Measurements from ENCODE around the gene XPC.

Gene XPC

DNA sequence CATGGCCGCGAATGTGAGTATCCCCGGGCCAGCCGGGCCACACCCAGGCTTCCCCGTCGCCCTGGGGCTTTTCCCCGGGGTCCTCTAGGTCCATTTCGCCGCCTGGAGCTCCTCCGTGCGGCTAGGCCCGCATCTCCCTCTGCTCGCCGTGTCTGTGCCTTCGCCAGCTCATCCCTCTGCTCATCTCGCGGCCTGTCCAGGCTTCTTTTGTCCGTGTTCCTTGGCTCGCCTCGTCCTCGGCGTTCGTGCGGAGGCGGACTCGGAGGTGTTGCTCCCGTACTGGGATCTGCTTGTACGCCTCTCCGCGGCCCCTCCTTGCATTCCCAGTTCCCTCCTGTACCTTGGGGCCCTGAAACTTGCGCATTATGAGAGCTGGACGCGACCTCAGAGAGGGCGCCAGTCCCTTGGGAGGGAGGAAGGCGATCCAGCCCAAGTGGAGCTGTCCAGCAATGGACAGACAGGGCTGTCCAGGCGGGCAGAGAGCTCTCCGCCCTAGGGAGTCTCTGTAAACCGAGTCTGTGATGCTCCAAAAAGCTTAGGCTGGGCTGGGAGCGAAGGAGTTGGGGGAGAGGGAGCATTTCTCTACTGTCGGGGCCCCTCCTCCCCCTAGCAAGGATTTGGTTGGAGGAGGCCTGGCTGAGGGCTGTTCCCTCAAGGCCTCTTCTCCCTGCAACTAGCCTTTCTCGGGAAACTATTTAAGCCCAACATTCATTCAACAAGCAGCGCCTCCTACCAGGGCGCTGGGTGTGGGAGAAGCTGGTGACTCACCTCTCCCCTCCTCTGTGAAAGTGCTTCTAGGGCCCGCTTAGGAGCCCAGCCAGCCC, 53.0 kb downstream of the XPC start (continued):
- TF ChIP-seq WT1 (tag by site-specific recombination; IDR thresholded peaks at IDR 0.05) (0 out of 2 replicates have a peak, but pooled peaks have one; percentile 61), ZNF776 (tag by site-specific recombination; IDR thresholded peaks at IDR 0.05; ENCODE audit: borderline replicate concordance) (no peak), ZFP41 (tag by site-specific recombination; IDR thresholded peaks at IDR 0.05; ENCODE audit: borderline replicate concordance) (no peak), ZNF830 (tag by site-specific recombination; IDR thresholded peaks at IDR 0.05; ENCODE audit: low read depth) (no peak), ZNF518A (tag by site-specific recombination; conservative IDR thresholded peaks at IDR 0.05; ENCODE audit: low read depth) (no peak; the same call in 1 of the 2 replicates), KLF1 (tag by site-specific recombination; IDR thresholded peaks at IDR 0.05) (no peak), ZBTB44 (tag by site-specific recombination; IDR thresholded peaks at IDR 0.05) (no peak), ZNF629 (tag by site-specific recombination; IDR thresholded peaks at IDR 0.05) (no peak), GLIS1 (tag by site-specific recombination; IDR thresholded peaks at IDR 0.05) (peak; percentile 87), ZNF324 (tag by site-specific recombination; IDR thresholded peaks at IDR 0.05) (peak; percentile 6; the same call in 1 of the 2 replicates), ZSCAN16 (tag by site-specific recombination; IDR thresholded peaks at IDR 0.05) (no peak; the same call in 1 of the 2 replicates), ZNF785 (tag by site-specific recombination; IDR thresholded peaks at IDR 0.05) (peak; percentile 75), SP3 (tag by site-specific recombination; IDR thresholded peaks at IDR 0.05) (no peak; the same call in 1 of the 2 replicates), IKZF3 (tag by site-specific recombination; IDR thresholded peaks at IDR 0.05) (peak; percentile 79), ZNF792 (tag by site-specific recombination; IDR thresholded peaks at IDR 0.05) (no peak), ZNF513 (tag by site-specific recombination; IDR thresholded peaks at IDR 0.05) (no peak), ZNF214 (tag by site-specific recombination; IDR thresholded peaks at IDR 0.05; ENCODE audit: borderline replicate concordance) (no peak), YY2 (tag by site-specific recombination; IDR thresholded peaks at IDR 0.05) (no peak), ZNF768 (tag by site-specific recombination; IDR thresholded peaks at IDR 0.05) (no peak), GLIS2 (tag by site-specific recombination; IDR thresholded peaks at IDR 0.05) (peak; percentile 52), ZBTB21 (tag by site-specific recombination; IDR thresholded peaks at IDR 0.05) (no peak), ZNF76 (tag by site-specific recombination; IDR thresholded peaks at IDR 0.05; ENCODE audit: borderline replicate concordance, low read depth) (peak; percentile 7; the same call in 1 of the 2 replicates), ZNF138 (tag by site-specific recombination; IDR thresholded peaks at IDR 0.05; ENCODE audit: borderline replicate concordance) (no peak), ZNF501 (tag by site-specific recombination; IDR thresholded peaks at IDR 0.05) (peak; percentile 77), ZNF211 (tag by site-specific recombination; IDR thresholded peaks at IDR 0.05; ENCODE audit: low read depth) (no peak), MEIS1 (CRISPR knock-in tag; IDR thresholded peaks at IDR 0.05; ENCODE audit: borderline replicate concordance) (no peak), ZNF335 (tag by site-specific recombination; conservative IDR thresholded peaks at IDR 0.05) (peak; percentile 96)
- TF ChIP-seq, protein P1, sequence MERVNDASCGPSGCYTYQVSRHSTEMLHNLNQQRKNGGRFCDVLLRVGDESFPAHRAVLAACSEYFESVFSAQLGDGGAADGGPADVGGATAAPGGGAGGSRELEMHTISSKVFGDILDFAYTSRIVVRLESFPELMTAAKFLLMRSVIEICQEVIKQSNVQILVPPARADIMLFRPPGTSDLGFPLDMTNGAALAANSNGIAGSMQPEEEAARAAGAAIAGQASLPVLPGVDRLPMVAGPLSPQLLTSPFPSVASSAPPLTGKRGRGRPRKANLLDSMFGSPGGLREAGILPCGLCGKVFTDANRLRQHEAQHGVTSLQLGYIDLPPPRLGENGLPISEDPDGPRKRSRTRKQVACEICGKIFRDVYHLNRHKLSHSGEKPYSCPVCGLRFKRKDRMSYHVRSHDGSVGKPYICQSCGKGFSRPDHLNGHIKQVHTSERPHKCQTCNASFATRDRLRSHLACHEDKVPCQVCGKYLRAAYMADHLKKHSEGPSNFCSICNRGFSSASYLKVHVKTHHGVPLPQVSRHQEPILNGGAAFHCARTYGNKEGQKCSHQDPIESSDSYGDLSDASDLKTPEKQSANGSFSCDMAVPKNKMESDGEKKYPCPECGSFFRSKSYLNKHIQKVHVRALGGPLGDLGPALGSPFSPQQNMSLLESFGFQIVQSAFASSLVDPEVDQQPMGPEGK (tag by site-specific recombination; IDR thresholded peaks at IDR 0.05) = peak; percentile 44
- TF ChIP-seq, protein P2, sequence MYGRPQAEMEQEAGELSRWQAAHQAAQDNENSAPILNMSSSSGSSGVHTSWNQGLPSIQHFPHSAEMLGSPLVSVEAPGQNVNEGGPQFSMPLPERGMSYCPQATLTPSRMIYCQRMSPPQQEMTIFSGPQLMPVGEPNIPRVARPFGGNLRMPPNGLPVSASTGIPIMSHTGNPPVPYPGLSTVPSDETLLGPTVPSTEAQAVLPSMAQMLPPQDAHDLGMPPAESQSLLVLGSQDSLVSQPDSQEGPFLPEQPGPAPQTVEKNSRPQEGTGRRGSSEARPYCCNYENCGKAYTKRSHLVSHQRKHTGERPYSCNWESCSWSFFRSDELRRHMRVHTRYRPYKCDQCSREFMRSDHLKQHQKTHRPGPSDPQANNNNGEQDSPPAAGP (tag by site-specific recombination; IDR thresholded peaks at IDR 0.05) = 0 out of 2 replicates have a peak, but pooled peaks have one; percentile 47

Measured in HEK293 (cell line).